Globus pallidus (tissue), 1 donor: ENCODE data around the gene TSEN15.
"Not testable (repeated sequence)": the region's sequence is repeated elsewhere in the genome, so short reads cannot be mapped to it uniquely, and the experiment has no call there.

Experiments used
- DNase-seq: peaks from one replicate; pipeline ENCODE4 v3.0.0-alpha.2; 2015; ENCODE audit warnings: low spot score

Gene TSEN15

DNA sequence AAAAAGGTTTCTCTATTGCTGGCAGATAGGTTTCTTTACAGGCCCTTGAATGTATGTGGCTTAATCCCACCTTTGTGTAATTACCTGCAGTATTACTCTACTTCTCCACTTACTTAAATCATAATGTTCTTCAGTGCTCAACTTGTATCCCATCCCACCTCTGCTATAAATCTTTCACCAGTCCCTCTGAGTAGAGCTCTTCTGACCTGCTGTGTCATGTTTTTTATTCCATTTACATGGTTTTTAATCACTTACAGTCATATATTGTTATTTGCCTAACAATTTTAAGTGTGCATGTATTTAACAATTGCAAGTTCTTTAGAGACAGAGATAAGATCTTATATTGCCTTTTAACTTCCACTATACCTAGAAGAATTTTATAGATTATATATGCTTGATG lies 2.4 kb downstream of the TSEN15 start:
- DNase-seq: no peak

DNA sequence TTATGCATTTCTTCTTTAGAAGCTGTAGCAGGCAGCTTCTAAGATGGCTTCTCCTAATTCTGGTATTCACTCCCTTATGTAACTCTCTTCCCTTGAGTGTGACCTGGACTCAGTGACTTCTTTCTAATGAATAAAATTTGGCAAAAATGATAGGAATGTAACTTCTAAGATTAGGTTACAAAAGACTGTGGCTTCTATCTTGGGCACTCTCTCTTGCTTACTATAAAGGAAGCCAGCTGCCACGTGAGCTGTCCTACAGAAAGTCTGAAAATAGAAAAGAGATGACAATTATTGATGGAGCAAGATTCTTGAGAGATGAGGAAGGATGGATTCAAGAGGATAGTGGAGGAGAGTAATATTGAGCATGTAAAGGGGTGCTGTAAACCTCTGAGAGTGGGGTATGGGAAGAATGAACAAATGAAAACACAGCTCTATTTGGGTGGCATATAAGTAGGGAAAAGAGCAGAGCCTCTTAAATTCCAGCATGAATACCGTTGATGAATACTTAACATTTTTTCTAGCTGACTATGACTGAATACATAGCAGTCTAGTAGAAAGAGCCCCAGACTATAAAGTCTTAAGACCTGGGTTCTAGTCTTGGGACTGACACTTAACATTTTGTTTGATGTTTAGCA lies 5.5 kb downstream of the TSEN15 start:
- DNase-seq: no peak

DNA sequence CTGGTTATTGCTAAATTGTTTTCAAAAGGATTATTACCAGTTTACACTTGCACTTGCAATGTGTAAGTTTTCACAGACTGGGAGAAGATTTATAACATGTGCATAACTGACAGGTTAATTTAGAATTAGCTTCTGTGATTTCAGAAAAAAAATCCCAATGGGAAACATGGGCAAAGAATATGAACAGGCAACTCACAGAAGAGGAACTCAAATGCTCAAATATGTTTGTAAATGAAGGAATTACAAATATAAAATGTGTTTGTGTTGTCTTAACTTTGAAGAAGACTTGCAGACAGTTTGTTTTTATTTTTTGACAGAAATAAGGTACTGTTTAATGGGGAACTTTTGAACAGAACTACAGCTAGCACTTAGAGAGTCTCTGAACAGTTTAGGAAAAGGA lies 8.4 kb downstream of the TSEN15 start:
- DNase-seq: no peak

DNA sequence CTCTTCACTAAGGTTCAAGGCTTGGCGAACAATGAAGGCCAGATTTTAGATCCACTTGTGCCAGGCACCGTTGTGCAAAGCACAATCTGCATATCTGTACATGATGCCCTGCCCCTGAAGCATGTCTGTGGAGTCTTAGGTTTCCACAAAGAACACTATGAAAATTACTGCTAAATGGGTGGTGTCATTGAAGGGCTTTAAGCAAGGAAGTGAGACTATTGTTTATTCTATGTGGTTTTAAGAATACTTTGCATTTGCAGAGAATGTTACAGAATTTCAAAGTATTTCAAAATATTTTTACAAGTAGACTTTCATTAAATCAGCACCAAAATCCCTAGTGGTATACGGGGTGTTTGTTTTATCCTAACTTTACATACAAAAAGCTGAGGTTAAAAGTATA lies 8.8 kb downstream of the TSEN15 start:
- DNase-seq: no peak

DNA sequence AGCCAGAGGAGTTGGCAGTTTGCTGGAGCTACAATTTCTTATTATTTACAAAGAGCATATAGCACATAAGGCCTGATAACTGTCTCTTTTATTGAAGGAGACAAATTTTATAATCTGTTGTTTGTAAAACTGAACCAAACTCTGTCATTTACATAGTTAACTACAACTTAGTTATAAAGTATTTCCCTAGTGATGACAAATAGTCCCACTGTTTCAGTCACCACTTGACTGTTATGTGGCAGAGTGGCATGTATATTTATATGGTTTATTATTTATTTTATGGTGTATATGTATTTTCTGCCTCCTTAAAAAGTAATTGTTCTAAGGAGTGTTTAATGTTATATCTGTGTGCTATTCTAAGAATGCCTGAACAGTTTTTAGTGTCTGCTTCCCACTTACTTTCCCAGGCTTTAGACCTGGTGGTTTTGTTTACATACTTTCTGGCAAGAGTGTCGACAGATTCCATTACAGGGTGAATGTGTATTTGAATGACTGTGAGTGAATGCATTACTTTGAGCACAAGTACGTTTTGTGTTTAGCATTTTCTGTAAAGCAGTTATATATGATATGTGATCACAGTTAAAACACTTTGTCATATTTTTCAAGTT lies 10.0 kb downstream of the TSEN15 start:
- no peak for DNase-seq

DNA sequence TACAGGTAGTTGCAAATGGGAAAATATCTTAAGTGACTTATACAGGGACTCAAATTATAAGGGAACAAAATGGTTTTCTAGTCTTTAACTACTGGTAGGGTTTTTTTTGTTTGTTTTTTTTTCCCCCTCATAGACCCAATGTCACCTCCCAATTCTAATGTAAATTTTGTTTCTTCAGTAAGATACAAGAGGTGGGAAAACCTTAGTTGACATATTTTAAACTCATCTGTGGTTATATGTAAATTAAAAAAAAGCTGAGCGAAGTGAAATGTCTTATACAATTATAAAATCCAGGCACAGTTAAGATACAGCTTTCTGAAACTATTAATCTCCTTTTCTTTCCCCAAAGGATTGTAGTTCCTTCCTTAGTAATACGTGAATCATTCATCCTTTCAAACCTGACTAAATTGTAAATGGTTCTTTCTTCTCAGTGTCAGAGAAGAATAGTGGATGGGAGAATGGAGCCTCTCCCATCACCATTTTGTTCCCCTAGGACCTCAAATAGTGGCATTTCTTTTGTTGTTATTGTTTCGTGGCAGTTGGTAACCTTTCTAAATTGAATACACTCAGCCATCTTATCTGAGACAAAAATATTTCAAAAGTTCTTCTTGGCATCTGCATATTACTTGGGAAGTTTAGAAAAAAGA lies 11.2 kb downstream of the TSEN15 start:
- DNase-seq: no peak

DNA sequence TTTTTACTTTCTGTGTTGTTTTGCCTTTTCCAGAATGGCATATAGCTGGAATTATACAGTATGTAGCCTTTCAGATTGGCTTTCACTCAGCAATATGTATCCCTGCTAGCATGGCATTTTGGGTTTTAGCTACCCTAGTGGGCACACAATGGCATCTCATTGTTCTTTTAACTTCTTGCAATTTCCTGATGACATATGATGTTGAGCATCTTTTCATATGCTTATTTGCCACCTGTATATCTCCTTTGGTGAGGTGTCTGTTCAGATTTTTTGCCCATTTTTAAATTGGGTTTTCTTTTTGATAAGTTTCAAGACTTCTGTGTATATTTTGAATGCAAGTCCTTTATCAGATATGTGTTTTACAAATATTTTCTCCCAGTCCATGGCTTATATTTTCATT lies 14.0 kb downstream of the TSEN15 start:
- DNase-seq: no peak

DNA sequence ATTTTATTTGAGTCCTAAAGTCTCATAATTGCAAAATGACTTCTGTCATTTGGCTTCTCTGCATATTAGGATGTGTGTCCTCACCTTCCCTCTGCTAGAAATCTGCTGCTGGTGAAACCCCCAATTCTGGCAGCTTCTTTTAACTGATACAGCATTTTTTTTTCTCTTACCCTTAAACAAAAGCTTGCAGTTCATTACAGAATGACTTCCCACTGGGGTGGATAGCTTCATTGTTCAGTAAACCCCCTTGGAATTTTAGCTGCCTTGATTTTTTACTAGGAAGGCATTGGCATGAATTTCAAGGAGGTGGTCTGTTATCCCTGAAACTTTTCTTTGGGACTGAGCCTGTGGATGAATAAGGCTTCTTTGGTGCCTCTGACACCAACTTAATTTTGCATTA lies 16.8 kb downstream of the TSEN15 start:
- no peak for DNase-seq

DNA sequence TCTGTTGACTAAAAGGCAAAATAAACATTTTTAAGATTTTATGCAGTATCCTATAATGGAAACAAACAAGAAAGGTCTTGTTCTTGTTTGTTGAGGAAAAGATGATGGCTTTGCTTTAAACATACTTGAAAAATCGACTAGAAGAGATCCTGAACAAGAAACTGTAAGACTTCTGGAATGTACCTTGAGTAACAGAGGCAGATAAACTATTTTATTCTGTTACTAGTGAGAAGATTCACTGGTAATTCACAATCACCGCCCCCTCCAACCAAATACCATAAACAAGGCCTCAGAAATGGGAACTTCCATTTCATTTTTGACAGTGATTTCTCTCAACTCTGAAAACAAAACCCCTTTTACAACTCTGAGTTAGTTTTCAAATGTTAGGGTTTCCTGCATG lies 18.1 kb downstream of the TSEN15 start:
- DNase-seq: no peak

DNA sequence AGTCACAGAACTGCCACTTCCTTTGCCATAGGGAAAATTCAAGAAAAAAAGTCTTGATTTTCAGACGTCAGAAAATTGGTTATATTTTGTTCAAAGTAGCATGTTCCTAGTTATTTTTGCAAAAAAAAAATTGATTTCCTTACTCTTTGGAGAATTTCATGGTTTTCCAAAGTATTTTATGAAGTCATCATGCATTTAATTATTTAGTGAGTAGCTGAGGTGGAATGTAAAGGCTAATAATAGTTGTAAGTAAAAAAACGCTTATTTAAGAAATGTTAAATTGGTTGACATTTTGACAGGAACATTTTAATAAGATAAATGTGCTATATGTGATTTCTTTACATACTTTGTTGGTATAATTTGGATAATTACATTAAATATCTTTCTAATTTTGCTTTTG lies 20.8 kb downstream of the TSEN15 start:
- DNase-seq: no peak

DNA sequence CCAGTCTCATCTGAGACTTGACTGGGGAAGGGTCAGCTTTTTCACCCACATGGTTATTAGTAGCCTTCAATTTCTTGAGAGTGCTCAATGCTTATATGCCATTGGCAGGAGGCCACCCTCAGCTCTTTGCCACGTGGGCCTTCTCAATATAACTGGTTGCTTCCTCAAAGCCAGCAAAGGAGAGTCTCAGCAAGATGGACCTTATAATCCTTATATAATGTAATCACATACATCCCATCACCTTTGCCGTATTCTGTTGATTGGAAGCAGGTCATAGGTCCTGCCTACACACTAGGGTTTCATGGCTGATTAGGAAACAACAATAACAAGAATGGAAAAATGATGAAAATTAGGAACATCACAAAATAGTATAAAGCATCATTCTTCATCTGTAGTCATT lies 22.9 kb downstream of the TSEN15 start:
- no peak for DNase-seq

DNA sequence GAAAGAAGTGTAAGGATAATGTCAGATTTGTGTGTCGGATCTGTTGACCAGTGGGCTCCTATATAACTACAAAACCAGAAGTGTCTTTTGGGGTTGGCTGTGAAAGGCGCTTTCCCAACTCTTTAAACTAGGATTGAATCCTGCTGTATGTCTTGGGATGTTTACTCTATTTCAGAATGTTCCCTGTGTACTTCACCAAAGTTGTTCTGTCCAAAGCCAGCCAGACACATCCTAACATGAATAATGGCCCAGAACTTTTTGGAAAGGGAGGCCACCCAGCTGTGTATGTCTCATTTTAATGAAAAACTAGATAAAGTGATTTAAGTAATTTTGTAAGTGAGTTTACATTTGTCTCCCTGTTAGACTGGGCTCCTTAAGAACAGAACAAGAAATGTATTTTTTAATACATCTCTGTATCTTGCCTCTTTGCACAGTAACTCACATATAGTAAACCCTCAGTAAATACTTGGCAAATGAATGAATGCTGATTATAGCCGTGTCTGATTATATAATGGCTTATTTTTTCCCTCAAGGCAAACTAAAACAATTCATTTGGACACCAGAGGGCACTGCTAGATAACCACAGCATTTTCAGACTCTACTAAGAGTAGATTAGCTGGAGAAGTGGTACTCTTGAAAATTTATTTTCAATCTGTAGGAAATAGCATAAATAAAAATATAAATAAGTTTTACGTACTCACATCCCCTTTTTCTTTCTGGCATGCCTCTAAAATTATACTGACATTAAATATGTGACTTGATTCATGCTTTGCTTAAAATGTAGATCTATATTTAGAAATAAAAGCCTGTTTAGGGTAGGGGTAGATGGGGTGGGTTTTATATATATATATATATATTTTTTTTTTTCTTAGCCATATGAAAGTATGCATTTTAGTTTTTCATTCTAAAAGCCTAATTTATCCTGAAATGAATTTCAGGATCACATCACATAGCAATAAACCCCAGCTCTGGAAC lies 23.8 kb downstream of the TSEN15 start:
- DNase-seq: peak; percentile 86

DNA sequence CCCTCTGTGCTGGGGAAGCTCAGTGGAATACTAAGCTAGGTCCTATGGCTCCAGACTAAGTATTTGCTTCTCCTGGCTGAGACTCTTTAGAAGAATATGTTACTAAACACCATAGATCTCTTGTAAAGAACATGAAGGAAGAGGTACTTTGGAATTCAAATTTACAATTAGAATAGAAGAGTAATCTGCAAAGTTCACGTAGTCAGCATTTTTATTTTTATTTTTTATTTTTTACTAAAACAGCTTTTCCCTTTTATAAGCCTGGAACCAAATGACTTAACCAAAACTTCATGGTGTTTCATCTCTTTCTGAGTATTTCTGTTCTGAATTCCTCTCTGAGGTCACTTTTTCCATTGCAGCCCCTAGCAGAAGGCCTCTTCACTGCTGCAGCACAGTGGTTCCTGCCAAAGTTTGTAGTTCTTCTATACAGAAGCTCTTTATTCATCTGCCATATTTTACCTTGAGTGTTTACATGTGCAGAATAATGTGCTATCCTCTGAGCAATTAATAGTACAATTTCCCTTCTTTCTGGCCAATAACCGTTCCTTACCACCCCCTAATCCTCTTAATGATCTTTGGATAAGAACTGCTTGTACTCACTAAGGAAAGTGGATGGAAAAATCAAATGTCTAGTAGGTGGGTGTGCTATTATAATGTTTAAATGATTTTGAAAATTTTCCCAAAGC lies 27.2 kb downstream of the TSEN15 start:
- no peak for DNase-seq

DNA sequence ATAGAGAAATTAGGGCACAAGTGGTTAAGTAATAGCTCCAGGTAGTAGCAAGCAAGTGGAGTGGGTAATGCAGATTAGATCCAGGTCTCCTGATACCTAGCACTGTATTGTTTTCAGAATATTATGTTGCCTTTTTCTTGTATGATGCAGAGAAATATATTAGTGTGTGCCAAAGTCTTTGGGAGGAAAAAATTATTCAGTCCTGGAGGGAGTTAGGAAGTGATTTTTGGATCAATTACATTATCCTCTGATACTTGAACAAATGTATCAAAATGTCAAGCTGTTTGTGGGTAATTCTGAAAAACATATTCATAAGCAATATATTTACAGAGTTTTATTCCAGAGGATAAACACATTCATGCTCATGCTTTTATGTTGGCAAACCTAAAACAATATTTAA lies 28.8 kb downstream of the TSEN15 start:
- DNase-seq: no peak

DNA sequence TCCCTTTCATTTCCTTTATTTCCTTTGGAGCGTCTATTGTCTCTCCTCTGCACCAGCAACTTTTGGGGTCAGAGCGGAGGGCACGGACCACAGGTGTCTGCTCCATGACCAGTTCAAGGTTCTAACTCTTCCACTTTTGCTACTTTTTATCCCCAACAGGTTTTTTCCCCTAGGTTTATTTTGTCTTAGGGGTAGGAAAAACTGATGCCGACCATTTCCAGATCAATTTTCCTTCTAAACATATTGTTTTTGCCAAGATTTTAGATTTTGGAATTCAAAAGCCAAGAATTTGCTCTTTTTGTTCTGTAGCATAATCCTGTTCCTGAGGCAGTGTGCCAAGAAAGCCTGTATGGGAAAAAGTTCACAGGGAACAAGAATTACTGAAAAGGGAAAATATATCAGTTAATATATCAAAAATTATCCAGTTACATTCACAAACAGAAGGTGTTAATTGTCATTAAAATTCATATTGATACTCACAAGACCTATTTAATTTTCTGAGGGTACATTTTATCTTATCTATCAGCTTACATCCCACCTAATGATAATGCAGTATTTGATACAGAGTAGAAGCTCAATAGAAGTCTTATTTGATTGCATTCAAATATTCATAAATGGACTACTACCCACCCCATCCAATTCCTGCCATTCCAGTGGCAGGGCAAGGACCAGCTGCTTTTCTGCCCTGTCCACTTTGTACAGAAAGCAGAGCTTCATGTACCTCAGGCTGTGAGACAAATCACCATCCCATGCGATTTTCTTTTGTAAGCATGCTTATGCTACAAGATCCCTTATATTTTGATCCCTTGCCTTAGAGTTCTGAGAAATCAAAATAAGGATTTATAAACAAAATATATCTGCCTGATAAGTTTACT lies 31.2 kb downstream of the TSEN15 start:
- DNase-seq: no peak

DNA sequence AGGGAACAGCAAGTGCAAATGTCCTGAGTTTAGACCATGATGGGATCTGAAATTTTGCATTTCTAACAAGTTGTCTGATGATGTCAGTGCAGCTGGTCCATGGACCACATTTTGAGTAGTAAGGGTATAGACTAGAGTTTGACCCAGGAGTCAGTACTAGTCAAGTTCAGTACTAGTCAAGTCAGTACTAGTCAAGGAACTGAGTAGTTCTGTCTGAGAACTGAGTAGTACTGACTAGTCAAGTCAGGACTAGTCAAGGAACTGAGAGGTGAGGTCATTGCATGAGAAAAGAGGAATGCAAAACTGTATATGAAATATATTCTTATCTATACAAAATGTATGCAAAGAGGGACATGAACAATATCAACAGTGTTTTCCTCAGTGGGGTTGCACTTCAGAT lies 34.1 kb downstream of the TSEN15 start:
- no peak for DNase-seq

DNA sequence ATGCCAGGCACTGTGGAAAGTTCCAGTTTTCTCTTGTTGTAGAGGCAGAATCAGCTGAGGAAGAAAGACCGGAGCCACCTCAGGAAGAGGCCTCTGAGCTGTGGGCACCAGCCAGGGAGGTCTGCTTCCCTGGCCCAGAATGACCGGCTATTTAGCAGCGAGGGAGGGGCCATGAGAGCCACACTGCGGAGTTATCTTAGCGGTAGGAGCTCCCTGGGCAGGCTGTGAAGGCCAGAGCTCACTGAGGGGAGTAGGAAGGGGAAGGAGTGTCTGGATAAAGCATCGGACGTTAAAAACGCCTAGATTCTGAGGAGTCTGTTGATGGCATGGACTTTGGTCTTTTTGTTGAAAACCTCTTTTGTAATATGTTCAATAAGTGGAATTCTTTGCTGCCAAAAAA lies 36.5 kb downstream of the TSEN15 start:
- DNase-seq: no peak

DNA sequence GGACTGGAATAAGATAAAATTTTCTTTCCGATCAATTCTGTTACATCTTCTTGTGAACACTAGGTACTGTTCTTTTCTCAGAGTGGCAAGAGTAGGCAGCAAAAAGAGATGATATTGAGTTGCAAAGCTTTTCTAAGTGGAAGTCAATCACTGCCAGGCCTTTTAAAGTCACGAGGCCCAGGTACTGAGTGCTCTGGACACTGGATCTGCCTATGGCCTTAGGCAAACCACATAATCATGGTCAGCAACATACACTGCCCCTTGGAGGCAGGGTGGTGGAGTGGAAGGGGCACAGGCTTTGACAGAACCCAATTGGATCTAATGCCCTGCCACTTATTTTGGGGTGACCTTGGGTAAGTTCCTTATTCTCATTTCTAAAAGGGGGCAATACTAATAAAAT lies 41.5 kb downstream of the TSEN15 start:
- DNase-seq: no peak

DNA sequence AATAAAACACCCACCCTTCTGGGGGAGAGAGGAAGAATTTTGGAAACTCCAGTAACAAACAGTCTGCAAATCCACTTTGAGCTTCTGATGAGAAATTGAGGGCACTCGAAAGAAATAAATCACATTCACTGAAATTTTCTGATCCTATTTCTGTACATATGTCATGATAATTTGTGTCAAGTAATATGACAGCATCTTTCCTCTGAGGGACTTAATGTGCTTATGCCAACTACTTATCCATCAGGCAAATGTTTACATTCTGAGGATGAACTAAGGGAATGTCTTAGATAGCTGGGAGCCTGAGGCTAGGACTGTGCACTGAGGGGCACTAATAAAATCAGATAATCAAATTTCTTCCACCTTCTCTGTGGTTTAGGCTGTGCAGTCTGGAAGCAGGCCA lies 44.5 kb downstream of the TSEN15 start:
- DNase-seq: no peak

DNA sequence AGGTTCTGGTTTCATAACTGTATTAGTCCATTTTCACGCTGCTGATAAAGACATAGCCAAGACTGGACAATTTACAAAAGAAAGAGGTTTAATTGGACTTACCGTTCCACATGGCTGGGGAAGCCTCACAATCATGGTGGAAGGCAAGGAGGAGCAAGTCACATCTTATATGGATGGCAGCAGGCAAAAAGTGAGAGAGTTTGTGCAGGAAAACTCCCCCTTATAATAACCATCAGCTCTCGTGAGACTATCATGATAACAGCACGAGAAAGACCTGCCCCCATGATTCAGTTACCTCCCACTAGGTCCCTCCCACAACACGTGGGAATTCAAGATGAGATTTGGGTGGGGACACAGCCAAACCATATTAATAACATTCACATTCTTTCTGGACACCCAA lies 45.0 kb downstream of the TSEN15 start:
- DNase-seq: not testable (repeated sequence)

DNA sequence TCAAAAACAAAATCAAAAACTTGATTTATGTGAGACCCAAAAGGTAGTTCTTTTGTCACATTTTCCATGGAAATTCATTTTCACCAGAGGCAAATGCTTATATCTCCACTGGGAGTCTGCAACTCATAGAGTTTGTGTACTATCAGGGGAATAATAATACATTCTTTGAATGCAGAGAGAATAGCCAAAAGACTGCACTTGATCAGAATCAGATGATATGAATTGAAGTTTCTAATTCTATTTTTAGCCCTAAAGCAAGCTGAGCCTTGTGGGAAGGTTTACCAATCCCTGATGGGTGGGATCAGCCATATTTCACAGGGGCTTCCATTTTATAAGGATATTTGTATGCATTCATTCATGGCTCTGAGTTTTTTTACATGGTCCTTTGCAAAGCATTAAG lies 49.6 kb downstream of the TSEN15 start:
- no peak for DNase-seq
